GM19099 (cell line): Measurements from ENCODE around the gene FRMPD2.
A peak's percentile ranks its signal among the peaks of the same experiment; 100 is the strongest.

Experiments
- POLR2A ChIP-seq: IDR thresholded peaks from 3 replicates; pipeline ENCODE4 v1.6.1; 2011; ENCODE audit warnings: low read depth; ENCODE audit not compliant: insufficient read length; ENCODE audit errors: extremely low read depth

The FRMPD2 gene

DNA sequence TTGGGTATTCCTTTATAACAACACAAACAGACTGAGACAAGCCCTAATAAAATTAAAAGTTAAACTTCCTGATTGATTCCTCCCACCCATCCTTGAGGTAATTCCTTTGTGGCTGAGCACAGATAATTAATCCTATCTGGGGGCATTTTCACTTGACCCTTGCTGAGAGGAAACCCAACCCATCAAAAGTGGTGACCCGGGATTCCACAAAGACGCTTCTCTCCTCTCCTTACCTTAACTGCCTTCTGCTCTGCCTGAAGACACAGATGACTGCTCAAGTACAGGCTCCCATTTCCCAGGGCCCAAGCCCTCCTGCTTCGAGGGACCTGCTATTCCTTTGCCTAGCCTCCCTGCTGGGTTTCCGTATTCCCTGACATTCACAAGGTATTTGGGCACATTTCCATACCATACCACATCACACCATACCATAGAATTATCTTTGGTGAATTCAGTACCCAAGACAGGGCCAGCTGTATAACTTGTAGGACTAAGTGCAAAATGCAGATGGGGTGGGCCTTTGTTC is 22.1 kb upstream of the FRMPD2 start:
- TF ChIP-seq POLR2A: no peak

GRCh38 chr10:48294431-48294830 is 19.9 kb upstream of the FRMPD2 start:
- no peak for TF ChIP-seq POLR2A

- no peak for TF ChIP-seq POLR2A
Observed at GRCh38 chr10:48292616-48293015, 18.1 kb upstream of the FRMPD2 start.

DNA sequence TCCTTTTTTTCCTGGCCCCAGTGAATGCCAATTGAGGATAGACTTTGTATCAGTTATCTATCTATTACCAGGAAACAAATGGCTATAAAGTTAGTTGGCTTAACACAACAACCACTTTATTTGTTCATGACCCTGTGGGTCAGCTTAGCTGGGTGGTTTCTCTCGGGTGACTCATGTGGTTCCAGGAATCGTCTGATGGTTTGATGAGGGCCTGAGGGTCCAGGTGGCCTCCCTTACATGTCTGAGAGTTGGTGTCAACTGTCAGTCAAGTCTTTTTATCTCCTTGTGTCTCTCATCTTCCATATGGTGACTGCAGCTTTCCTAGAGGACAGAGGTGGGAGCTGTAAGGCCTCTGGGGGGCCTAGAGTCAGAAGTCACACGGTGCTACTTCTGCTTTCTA is 16.7 kb upstream of the FRMPD2 start:
- TF ChIP-seq POLR2A: no peak

GRCh38 chr10:48290286-48290685 is 15.8 kb upstream of the FRMPD2 start:
- TF ChIP-seq POLR2A: no peak

GRCh38 chr10:48289501-48290238 is 15.2 kb upstream of the FRMPD2 start:
- no peak for TF ChIP-seq POLR2A

DNA sequence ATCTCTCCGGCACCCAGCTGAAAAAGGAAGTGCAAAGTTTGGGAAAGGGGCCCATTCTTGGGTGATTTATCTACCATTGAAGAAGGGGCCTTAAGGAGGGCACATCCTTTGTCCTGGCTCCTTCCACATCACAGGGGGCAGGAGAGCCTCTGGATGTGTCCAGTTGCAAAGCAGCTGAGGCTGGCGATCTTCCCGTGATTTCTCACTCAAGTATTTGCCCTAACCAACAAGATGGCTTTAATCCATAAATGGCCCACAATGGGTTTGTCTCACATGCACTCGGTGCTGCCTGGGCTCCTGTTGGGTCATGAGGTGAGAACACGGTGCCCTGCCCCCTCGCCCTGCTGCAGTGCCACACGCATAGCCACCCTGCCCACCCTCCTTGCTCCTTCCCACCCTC is 14.2 kb upstream of the FRMPD2 start:
- no peak for TF ChIP-seq POLR2A

GRCh38 chr10:48287417-48288391 is 13.2 kb upstream of the FRMPD2 start:
- TF ChIP-seq POLR2A: no peak

DNA sequence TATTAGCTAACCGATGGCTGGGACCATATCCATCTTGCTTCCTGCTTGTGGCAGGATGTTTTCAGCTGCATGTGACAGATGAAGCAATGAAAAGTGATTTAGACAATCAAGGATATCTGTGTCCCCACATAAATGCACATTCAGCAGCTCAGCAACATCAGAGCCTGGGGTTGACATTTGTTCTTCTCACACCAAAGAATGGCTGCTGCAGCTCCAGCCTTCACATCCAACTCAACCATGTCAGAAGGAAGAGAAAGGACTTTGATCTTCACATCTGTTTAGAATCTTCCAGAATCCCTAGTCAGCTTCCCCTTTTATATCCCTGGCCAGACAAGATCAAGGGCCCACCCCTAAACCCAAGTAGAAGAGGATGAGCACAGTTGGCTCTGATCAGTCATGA is 11.9 kb upstream of the FRMPD2 start:
- no peak for TF ChIP-seq POLR2A

GRCh38 chr10:48285710-48286109 is 11.2 kb upstream of the FRMPD2 start:
- peak; percentile 23 for TF ChIP-seq POLR2A

GRCh38 chr10:48284811-48285210 is 10.3 kb upstream of the FRMPD2 start:
- TF ChIP-seq POLR2A: no peak

DNA sequence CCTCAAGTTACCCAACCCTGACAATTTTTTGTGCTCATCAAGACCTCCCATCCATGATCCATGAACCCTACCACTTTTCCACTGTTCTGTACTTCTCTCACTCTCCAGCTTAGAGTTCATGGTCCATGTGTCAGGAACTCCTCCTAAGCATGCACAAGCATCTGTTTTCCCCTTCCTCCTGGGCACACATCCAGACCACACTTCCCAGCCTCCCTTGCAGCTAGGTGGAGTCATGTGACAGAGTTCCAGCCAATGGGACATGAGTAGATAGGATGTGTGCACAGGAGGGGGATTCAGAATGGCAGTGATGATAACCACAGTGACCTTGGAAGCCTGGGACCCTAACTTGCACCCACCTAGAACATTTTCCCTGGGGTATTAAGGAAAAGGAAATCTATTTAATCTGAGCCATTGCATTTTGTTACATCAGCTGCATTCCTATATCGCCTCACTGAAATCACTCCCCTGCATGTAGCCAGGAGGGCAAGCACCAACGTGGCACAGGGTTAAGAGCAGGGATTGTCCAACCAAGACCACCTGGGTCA is 9.6 kb upstream of the FRMPD2 start:
- no peak for TF ChIP-seq POLR2A

GRCh38 chr10:48282829-48283228 is 8.3 kb upstream of the FRMPD2 start:
- TF ChIP-seq POLR2A: no peak

- TF ChIP-seq POLR2A: no peak
Observed at GRCh38 chr10:48279081-48279751, 4.7 kb upstream of the FRMPD2 start.

GRCh38 chr10:48277093-48277492 is 2.6 kb upstream of the FRMPD2 start:
- no peak for TF ChIP-seq POLR2A

- no peak for TF ChIP-seq POLR2A
Observed at GRCh38 chr10:48273741-48274140, 755 bp downstream of the FRMPD2 start.

GRCh38 chr10:48272682-48273081 is 1.8 kb downstream of the FRMPD2 start:
- TF ChIP-seq POLR2A: no peak
